GM12878 (cell line): Measurements from ENCODE around the gene CRY1. TPM values are rescaled to one million over a fixed set of nuclear protein-coding genes. Genes with fewer than 3 reads are reported as not detected.

ENCODE experiments used
- ATAC-seq: fragments of 200-7000 bp; cut with Tn5 transposase; 3 replicates; pipeline ENCODE4 v1.9.1; 2020; ENCODE audit warnings: mild to moderate bottlenecking, moderate library complexity
- BruUV-seq: library from RNA; stranded (reverse); fragments of 400-500 nt; replicated peaks from 2 replicates; lab custom pipeline; 2021; lab: Mats Ljungman, UMichigan
- CTCF ChIA-PET: fragments of 300-600 bp; sonication (Branson Sonifier 250); formaldehyde crosslinking; extraction: SDS; loops from one replicate; lab custom pipeline; 2021; ENCODE audit warnings: inconsistent platforms; lab: Yijun Ruan, JAX
- POLR2A ChIA-PET: fragments of 350-600 bp; formaldehyde crosslinking; extraction: SDS; loops from one replicate; lab custom pipeline; 2021; ENCODE audit warnings: inconsistent platforms; lab: Charles Lee
- RAD21 ChIA-PET: fragments of 300-600 bp; sonication (Branson Sonifier 250); formaldehyde crosslinking; loops from one replicate; lab custom pipeline; 2023; ENCODE audit warnings: antibody characterized with exemption; ENCODE audit not compliant: unreplicated experiment; lab: Charles Lee
- SMC1A ChIA-PET: fragments of 300-600 bp; sonication (Branson Sonifier 250); formaldehyde crosslinking; loops from one replicate; lab custom pipeline; 2023; ENCODE audit not compliant: unreplicated experiment, uncharacterized antibody; lab: Charles Lee
- DNase-seq: peaks from one replicate; pipeline ENCODE4 v3.0.0-alpha.2; 2011; ENCODE audit warnings: low read depth, low spot score
- FAIRE-seq: peaks from 3 replicates; lab custom pipeline; 2011; peaks lifted over from hg19 to GRCh38; lab: Jason Lieb, UNC
- H2AFZ ChIP-seq: 2 replicates; pipeline ENCODE4 v1.6.0; 2011; ENCODE audit warnings: low read depth, low read length, control low read depth; ENCODE audit not compliant: control insufficient read depth
- H3K27ac ChIP-seq: 2 replicates; pipeline ENCODE4 v1.5.1; 2011; ENCODE audit warnings: control low read depth; ENCODE audit not compliant: control insufficient read depth, insufficient read depth
- H3K27me3 ChIP-seq, 2 experiments: replicated peaks in 1 of 2; 2 replicates each; pipeline versions ENCODE4 v1.6.0 to v1.6.1; 2011; ENCODE audit warnings: low read length in 1 of 2; ENCODE audit not compliant: control insufficient read depth in 2 of 2, insufficient read depth in 2 of 2
- H3K36me3 ChIP-seq, 2 experiments: 2 replicates each; pipeline ENCODE4 v1.5.1; 2011; ENCODE audit warnings: low read length in 1 of 2; ENCODE audit not compliant: control insufficient read depth in 2 of 2, insufficient read depth in 2 of 2
- H3K4me1 ChIP-seq: 2 replicates; pipeline ENCODE4 v1.6.1; 2011; ENCODE audit warnings: mild to moderate bottlenecking, low read length, moderate library complexity, mixed read lengths; ENCODE audit not compliant: control insufficient read depth, insufficient read depth
- H3K4me2 ChIP-seq: 2 replicates; pipeline ENCODE4 v1.6.0; 2011; ENCODE audit warnings: control low read depth; ENCODE audit not compliant: control insufficient read depth, insufficient read depth
- H3K4me3 ChIP-seq: fragments of 200-600 bp; sonication (generic); 2 replicates; pipeline ENCODE4 v1.5.1; 2016
- H3K79me2 ChIP-seq: 2 replicates; pipeline ENCODE4 v1.6.0; 2011; ENCODE audit warnings: low read length; ENCODE audit not compliant: control insufficient read depth, insufficient read depth
- H3K9ac ChIP-seq: 2 replicates; pipeline ENCODE4 v1.8.0; 2011; ENCODE audit warnings: low read length, control low read depth, mixed read lengths; ENCODE audit not compliant: control insufficient read depth, insufficient read depth
- H3K9me3 ChIP-seq: replicated peaks from 3 replicates; pipeline ENCODE4 v1.5.1; 2011; ENCODE audit warnings: mild to moderate bottlenecking, low read length; ENCODE audit not compliant: control insufficient read depth, insufficient read depth
- H4K20me1 ChIP-seq: 2 replicates; pipeline ENCODE4 v1.6.0; 2011; ENCODE audit not compliant: control insufficient read depth, insufficient read depth
- ATF2 ChIP-seq: IDR thresholded peaks from 2 replicates; pipeline ENCODE4 v1.6.1; 2012; ENCODE audit warnings: low read length, inconsistent platforms
- ATF3 ChIP-seq: IDR thresholded peaks from 2 replicates; pipeline ENCODE4 v1.6.1; 2011; ENCODE audit warnings: low read depth, mild to moderate bottlenecking, low read length, moderate library complexity, borderline replicate concordance; ENCODE audit errors: extremely low read depth
- EP300 ChIP-seq, 2 experiments: fragments of 150-350 bp in 1 of 2; IDR thresholded peaks; 2 replicates each; pipeline ENCODE4 v1.6.1; 2011 to 2012; ENCODE audit warnings: low read depth in 2 of 2, low read length in 2 of 2, borderline replicate concordance in 1 of 2, improper control_type of control experiment in 1 of 2, inconsistent platforms in 1 of 2; ENCODE audit not compliant: control insufficient read depth in 1 of 2
- ESRRA ChIP-seq: IDR thresholded peaks from 2 replicates; pipeline ENCODE4 v1.6.1; 2012; ENCODE audit warnings: mild to moderate bottlenecking, low read length, improper control_type of control experiment
- HDGF ChIP-seq: fragments of 450-650 bp; IDR thresholded peaks from 2 replicates; pipeline ENCODE4 v1.6.1; 2016; ENCODE audit warnings: antibody characterized with exemption
- IKZF1 ChIP-seq: fragments of 450-650 bp; conservative IDR thresholded peaks from 2 replicates; pipeline ENCODE4 v1.6.1; 2017; ENCODE audit warnings: antibody characterized with exemption, mild to moderate bottlenecking
- NR2C1 ChIP-seq: fragments of 450-650 bp; IDR thresholded peaks from 2 replicates; pipeline ENCODE4 v1.6.1; 2017; ENCODE audit warnings: antibody characterized with exemption, mild to moderate bottlenecking, moderate library complexity
- POLR2AphosphoS2 ChIP-seq: IDR thresholded peaks from 2 replicates; pipeline ENCODE4 v1.6.1; 2011; ENCODE audit warnings: low read depth, mild to moderate bottlenecking, low read length, improper control_type of control experiment, moderate library complexity
- REST ChIP-seq: IDR thresholded peaks from 2 replicates; pipeline ENCODE4 v1.6.1; 2012; ENCODE audit warnings: mild to moderate bottlenecking, low read depth, low read length
- ZNF687 ChIP-seq: fragments of 450-650 bp; IDR thresholded peaks from 2 replicates; pipeline ENCODE4 v1.6.1; 2017; ENCODE audit warnings: mild to moderate bottlenecking, moderate library complexity
- WGBS: methylation state at CpG from one replicate; pipeline ENCODE4 v1.1.6; 2016; ENCODE audit warnings: low lambda C conversion rate; ENCODE audit not compliant: insufficient replicate concordance, insufficient coverage; ENCODE audit errors: missing lambda C conversion rate; 5-methylcytosine and 5-hydroxymethylcytosine counted together
- in situ Hi-C: fragments of 300-500 bp; cut with MboI; formaldehyde crosslinking; loops from 9 replicates; pipeline ENCODE4 v1.14.3; 2018; ENCODE audit warnings: mixed read lengths
- intact Hi-C: fragments of 100-400 bp; cut with micrococcal nuclease; formaldehyde crosslinking; loops from one replicate; pipeline ENCODE4 v1.14.2; 2022; ENCODE audit not compliant: unreplicated experiment
- polyA plus RNA-seq, 11 experiments: library from polyadenylated mRNA; depleted of rRNA in 4 of 11; unstranded in 6 of 11; stranded (reverse) in 5 of 11; fragments of >200 nt; fragmentation: Nextera tagmentation in 4 of 11; fragmentation: Illumina TruSeq in 1 of 11; extraction: Ambion mirVana in 4 of 11; extraction: Trizol in 1 of 11; gene quantifications; 1 replicate in 1 of 11; 2 replicates in 10 of 11; pipeline versions ENCODE4 v1.2.1 to v1.2.3, GENCODE V29; 2011 to 2016; ENCODE audit warnings: inconsistent platforms in 2 of 11, missing spikeins in 2 of 11, low read depth in 1 of 11
- total RNA-seq, 4 experiments: library from RNA; depleted of rRNA in 3 of 4; stranded (reverse); fragments of >200 nt in 3 of 4; fragmentation: Illumina TruSeq in 1 of 4; extraction: Trizol in 1 of 4; gene quantifications; 2 replicates each; pipeline versions ENCODE4 v1.2.1 to v1.2.3, GENCODE V29; 2013 to 2021

CRY1 gene
- total and polyA plus RNA-seq, 10 of the 15 experiments (the other 5 are each of a cell fraction or from before 2014, with no cell fraction given) = 1.6 to 10.9 (median 5.4) TPM

- TF ChIP-seq ZNF687 = no peak
Observed at GRCh38 chr12:107033758-107034739, 59.3 kb downstream of the CRY1 start (continued).

- CTCF ChIA-PET = no interaction called here
- intact Hi-C loops (no loop called here), in situ Hi-C loops (no loop called here)
- H3K36me3 ChIP-seq = no peaks in the 10 kb centered on the region
- H2AFZ ChIP-seq = no peak overlapping the region
- 42% methylated on average over 7 of the region's 7 CpGs for WGBS
- H3K9ac ChIP-seq = no peak overlapping the region
- H3K27ac ChIP-seq = no peak overlapping the region
- POLR2A ChIA-PET = no interaction called here
- ATAC-seq (no peak), FAIRE-seq (no peak), DNase-seq (no peak)
- no peaks in the 10 kb centered on the region for H3K27me3 ChIP-seq
- RAD21 ChIA-PET = no interaction called here
- SMC1A ChIA-PET = no interaction called here
- H3K4me2 ChIP-seq = no peak overlapping the region
- H3K4me1 ChIP-seq = no peaks in the 10 kb centered on the region
- H3K9me3 ChIP-seq = no peaks in the 10 kb centered on the region
- no peaks in the 10 kb centered on the region for H4K20me1 ChIP-seq
- H3K4me3 ChIP-seq = no peak overlapping the region
- BruUV-seq = no TSS peak
- no peaks in the 10 kb centered on the region for H3K79me2 ChIP-seq
- TF ChIP-seq REST (no peak), EP300 (IDR thresholded peaks at IDR 0.05; ENCODE audit: borderline replicate concordance in 1 of 2, control insufficient read depth in 1 of 2, low read depth in 2 of 2, low read length in 2 of 2) (no peak), NR2C1 (no peak), POLR2AphosphoS2 (no peak), ESRRA (no peak), ATF3 (no peak), HDGF (no peak), ATF2 (no peak), IKZF1 (no peak)
Observed at GRCh38 chr12:107032266-107032665, 61.1 kb downstream of the CRY1 start.
